ENCODE results near the gene SFXN3. TPM values are rescaled to one million over a fixed set of nuclear protein-coding genes. Genes with fewer than 3 reads are reported as not detected.

SFXN3 gene
- total and polyA plus RNA-seq, 2 of the 8 experiments (the other 6 are each of a cell fraction or from before 2014, with no cell fraction given), result 2.6 to 2.8 TPM

DNA sequence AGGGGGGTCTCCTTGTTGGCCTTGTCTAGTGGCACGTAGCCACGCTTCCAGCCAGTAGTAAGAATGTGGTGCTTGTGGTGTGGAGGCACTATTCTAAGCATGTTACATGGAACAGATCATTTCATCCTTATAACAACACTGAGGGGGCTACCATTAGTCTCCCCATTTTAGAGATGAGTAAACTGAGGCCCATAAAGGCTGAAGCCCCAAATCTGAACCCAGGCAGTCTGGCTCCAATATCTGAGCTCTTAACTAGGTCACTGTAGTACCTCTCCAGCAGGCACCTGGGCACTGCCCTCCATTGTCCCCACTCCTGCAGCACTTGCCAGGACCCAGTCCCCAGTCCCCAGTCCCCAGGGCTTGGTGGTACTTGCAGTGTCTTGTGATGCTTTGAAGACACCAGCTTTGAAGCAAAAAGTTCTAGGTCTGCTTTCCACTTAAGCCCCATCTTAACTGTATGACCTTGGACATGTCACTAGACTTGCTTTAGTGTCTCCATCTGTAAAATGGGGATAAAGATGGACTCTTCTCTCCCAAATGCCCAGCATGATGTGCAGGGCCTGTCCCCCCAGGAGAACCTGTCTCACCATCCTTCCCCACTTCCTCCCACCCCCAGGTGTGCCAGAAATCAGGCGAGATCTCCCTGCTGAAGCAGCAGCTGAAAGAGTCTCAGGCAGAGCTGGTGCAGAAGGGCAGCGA lies 25.0 kb upstream of the SFXN3 start:
- no peak overlapping the region for H2BK20ac ChIP-seq (ENCODE audit: low read length)
- no peaks in the 10 kb centered on the region for H3K9me3 ChIP-seq (ENCODE audit: insufficient read depth in 2 of 2, low read depth in 1 of 2, low read length in 1 of 2)
- H3K79me1 ChIP-seq (ENCODE audit: low read depth, low read length), result peaks cover 6% of the 10 kb centered on the region; the same call in 1 of the 2 replicates
- no peak for DNase-seq (ENCODE audit: low read depth in 1 of 2, low spot score in 2 of 2)
- H2AFZ ChIP-seq (ENCODE audit: low read length), result no peak overlapping the region
- H4K91ac ChIP-seq (replicated peaks; ENCODE audit: insufficient read length, low read length), result no peak overlapping the region
- ChIA-PET CTCF (ENCODE audit: partially characterized antibody) (interaction anchor here (1.0 to 26.8 kb wide), 6 partner anchors 11 to 41 kb away, joined by 4 to 464 read pairs (median 11); partner anchors contain the start of genes LZTS2, MRPL43, PDZD7 and SFXN3), POLR2A (ENCODE audit: partially characterized antibody) (interaction anchor here (0.9 to 7.5 kb wide), 8 partner anchors 8 to 37 kb away, joined by 3 to 143 read pairs (median 4); partner anchors contain the start of genes LZTS2, MRPL43 and TWNK)
- H3K18ac ChIP-seq (ENCODE audit: extremely low read depth, low read length), result no peak overlapping the region
- peaks cover 0 to 9% (median 6%) of the 10 kb centered on the region in 4 experiments; a peak in 6 of 7 replicates for H3K4me1 ChIP-seq (replicated peaks in 1 of 4; ENCODE audit: control insufficient read depth in 3 of 4, insufficient read depth in 4 of 4, low read length in 3 of 4)
- H3K56ac ChIP-seq (replicated peaks; ENCODE audit: insufficient read length, low read depth, low read length), result no peak overlapping the region
- no peak overlapping the region for H2BK120ac ChIP-seq (replicated peaks; ENCODE audit: low read depth, low read length)
- H3K14ac ChIP-seq (ENCODE audit: insufficient read length), result no peak overlapping the region
- H3K9ac ChIP-seq (replicated peaks in 1 of 4; ENCODE audit: extremely low read depth in 1 of 4, low read depth in 3 of 4, low read length in 3 of 4), result no peak overlapping the region
- WGBS, 2 experiments (ENCODE audit: extremely low coverage in 1 of 2, insufficient coverage in 1 of 2, insufficient read length in 1 of 2, insufficient replicate concordance in 2 of 2, low coverage in 1 of 2, low lambda C conversion rate in 2 of 2, missing lambda C conversion rate in 1 of 2), result 88% methylated on average over 4 of the region's 4 CpGs; no CpG with 5 or more reads in 1 of the 2 experiments
- H2BK15ac ChIP-seq (ENCODE audit: low read length), result no peak overlapping the region
- FAIRE-seq, result no peak
- no peaks in the 10 kb centered on the region for H3K23me2 ChIP-seq (ENCODE audit: low read depth, low read length)
- H2AK5ac ChIP-seq (ENCODE audit: low read depth, low read length), result no peak overlapping the region
- H2BK12ac ChIP-seq (ENCODE audit: low read depth, low read length), result no peak overlapping the region
- no peak overlapping the region for H3K4ac ChIP-seq (replicated peaks; ENCODE audit: insufficient read length, low read depth, low read length)
- H4K20me1 ChIP-seq (replicated peaks in 1 of 2; ENCODE audit: control insufficient read depth in 1 of 2, insufficient read depth in 2 of 2, low read length in 2 of 2), result peaks cover 2 to 19% of the 10 kb centered on the region in 2 experiments
- H3K27ac ChIP-seq (ENCODE audit: low read depth, low read length), result no peak overlapping the region
- peaks cover 11 to 47% (median 31%) of the 10 kb centered on the region in 4 experiments; a peak in 7 of 8 replicates for H3K36me3 ChIP-seq (ENCODE audit: control insufficient read depth in 2 of 4, insufficient read depth in 4 of 4, low read length in 3 of 4)
- H4K8ac ChIP-seq (ENCODE audit: extremely low read depth, insufficient read depth, low read length), result no peak overlapping the region
- no peak overlapping the region for H2BK5ac ChIP-seq (ENCODE audit: low read depth, low read length)
- no peak overlapping the region for H3K23ac ChIP-seq (ENCODE audit: insufficient read length)
- no peaks in the 10 kb centered on the region for H3K27me3 ChIP-seq (replicated peaks in 1 of 4; ENCODE audit: control insufficient read depth in 3 of 4, extremely low read depth in 1 of 4, insufficient read depth in 3 of 4, low read length in 3 of 4)
- no peak overlapping the region for H4K5ac ChIP-seq (ENCODE audit: insufficient read length, low read depth, low read length)
- H3K79me2 ChIP-seq (ENCODE audit: control insufficient read depth in 1 of 2, insufficient read depth in 2 of 2, low read length in 2 of 2), result peaks cover 0 to 18% of the 10 kb centered on the region in 2 experiments; a peak in 2 of 4 replicates
- H3K4me3 ChIP-seq (ENCODE audit: extremely low read depth in 1 of 4, insufficient read depth in 2 of 4, low read depth in 3 of 4, low read length in 4 of 4), result no peak overlapping the region
- H3K4me2 ChIP-seq (ENCODE audit: insufficient read depth in 1 of 2, low read depth in 2 of 2, low read length in 2 of 2), result no peak overlapping the region
- TF ChIP-seq KDM1A (IDR thresholded peaks at IDR 0.05; ENCODE audit: borderline replicate concordance, low read length) (no peak), EP300 (IDR thresholded peaks at IDR 0.05; ENCODE audit: borderline replicate concordance in 1 of 2, low read depth in 2 of 2, low read length in 2 of 2) (no peak), SRF (IDR thresholded peaks at IDR 0.05; ENCODE audit: low read depth, low read length) (no peak), NANOG (IDR thresholded peaks at IDR 0.05; ENCODE audit: insufficient read depth, low read depth, low read length, poor library complexity, severe bottlenecking) (no peak), SIN3A (conservative IDR thresholded peaks at IDR 0.05 in 1 of 2, IDR thresholded peaks at IDR 0.05 in 1 of 2; ENCODE audit: low read depth in 1 of 2, low read length in 2 of 2) (no peak), KDM4A (IDR thresholded peaks at IDR 0.05; ENCODE audit: low read depth, low read length, severe bottlenecking) (no peak), JUN (IDR thresholded peaks at IDR 0.05; ENCODE audit: low read depth, low read length) (no peak), ASH2L (IDR thresholded peaks at IDR 0.05; ENCODE audit: low read length) (no peak), TAF1 (IDR thresholded peaks at IDR 0.05; ENCODE audit: low read depth, low read length) (no peak), FOSL1 (IDR thresholded peaks at IDR 0.05; ENCODE audit: insufficient read depth, low read depth, low read length) (no peak), NRF1 (IDR thresholded peaks at IDR 0.05; ENCODE audit: low read depth, low read length) (no peak)
- TF ChIP-seq, protein P1, sequence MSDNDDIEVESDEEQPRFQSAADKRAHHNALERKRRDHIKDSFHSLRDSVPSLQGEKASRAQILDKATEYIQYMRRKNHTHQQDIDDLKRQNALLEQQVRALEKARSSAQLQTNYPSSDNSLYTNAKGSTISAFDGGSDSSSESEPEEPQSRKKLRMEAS (IDR thresholded peaks at IDR 0.05), result no peak

All from H1 (cell line).